HCT116 (cell line): Measurements from ENCODE around the gene GLRX3.

Experiments
- EGR1 ChIP-seq: IDR thresholded peaks from 2 replicates; pipeline ENCODE4 v1.6.1; 2012; ENCODE audit warnings: low read depth
- JUND ChIP-seq: IDR thresholded peaks from 2 replicates; pipeline ENCODE4 v1.6.1; 2012
- POLR2A ChIP-seq: IDR thresholded peaks from 2 replicates; pipeline ENCODE4 v1.7.0; 2011; ENCODE audit warnings: borderline replicate concordance; ENCODE audit not compliant: insufficient read depth, insufficient read length; ENCODE audit errors: extremely low read depth
- POLR2AphosphoS5 ChIP-seq: IDR thresholded peaks from 2 replicates; pipeline ENCODE4 v1.6.1; 2011; ENCODE audit warnings: mild to moderate bottlenecking, low read depth, low read length, moderate library complexity
- SIN3A ChIP-seq: IDR thresholded peaks from 2 replicates; pipeline ENCODE4 v1.6.1; 2012; ENCODE audit warnings: low read depth
- YY1 ChIP-seq: IDR thresholded peaks from 2 replicates; pipeline ENCODE4 v1.6.1; 2011; ENCODE audit warnings: low read length, low read depth, moderate library complexity, mild to moderate bottlenecking; ENCODE audit not compliant: insufficient replicate concordance; ENCODE audit errors: extremely low read depth
- ZFX ChIP-seq: fragments of 450-650 bp; IDR thresholded peaks from 2 replicates; pipeline ENCODE4 v1.6.1; 2017
- TF ChIP-seq, protein P1 (sequence below): IDR thresholded peaks from 2 replicates; pipeline ENCODE4 v1.6.1; 2012
- TF ChIP-seq, protein P2 (sequence below), 3 experiments: fragments of 200-600 bp in 1 of 3; sonication (generic) in 1 of 3; IDR thresholded peaks in 2 of 3; conservative IDR thresholded peaks in 1 of 3; 2 replicates each; pipeline ENCODE4 v1.5.1; 2012 to 2017; ENCODE audit warnings: low read depth in 2 of 3, low read length in 2 of 3, antibody characterized with exemption in 1 of 3, borderline replicate concordance in 1 of 3, control low read depth in 1 of 3, mild to moderate bottlenecking in 1 of 3, mixed read lengths in 1 of 3, mixed run types in 1 of 3, moderate library complexity in 1 of 3; ENCODE audit not compliant: insufficient read depth in 1 of 3
- TF ChIP-seq, protein P3 (sequence below): IDR thresholded peaks from 2 replicates; pipeline ENCODE4 v1.6.1; 2012; ENCODE audit warnings: low read depth

DNA sequence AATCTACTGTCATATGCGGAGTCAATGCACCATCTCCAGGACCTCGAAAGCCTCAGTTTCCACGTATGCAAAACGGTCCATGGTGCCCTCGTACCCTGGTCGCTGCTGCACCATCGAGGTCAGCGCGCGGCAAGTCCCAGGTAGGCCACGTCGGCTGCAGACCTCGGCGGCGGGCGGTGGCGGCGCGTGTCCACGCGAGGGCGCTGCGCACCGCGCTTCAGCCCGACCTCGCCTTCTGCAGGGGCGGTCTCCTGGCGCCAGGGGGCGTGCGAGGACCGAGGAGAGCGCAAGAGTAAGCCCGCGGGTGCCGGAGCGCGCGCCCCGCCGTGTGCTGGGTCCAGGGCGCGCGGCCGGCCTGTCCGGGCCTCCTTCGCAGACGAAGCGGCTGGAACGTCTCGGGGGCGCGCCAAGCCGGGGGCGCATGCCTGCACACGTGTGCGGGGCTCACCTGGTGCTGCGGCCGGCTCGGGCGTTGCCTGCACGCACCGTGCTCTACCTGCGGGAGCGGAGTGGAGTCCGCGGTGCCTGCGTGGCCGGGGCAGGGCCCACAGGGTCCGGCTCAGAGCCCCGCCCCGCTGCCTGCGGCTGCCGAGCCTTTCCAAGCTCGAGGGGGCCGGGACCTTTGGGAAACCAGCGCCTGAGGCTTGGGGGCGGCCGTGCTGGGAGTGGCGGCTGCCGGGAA lies 54.0 kb downstream of the GLRX3 start:
- TF ChIP-seq, protein P1, sequence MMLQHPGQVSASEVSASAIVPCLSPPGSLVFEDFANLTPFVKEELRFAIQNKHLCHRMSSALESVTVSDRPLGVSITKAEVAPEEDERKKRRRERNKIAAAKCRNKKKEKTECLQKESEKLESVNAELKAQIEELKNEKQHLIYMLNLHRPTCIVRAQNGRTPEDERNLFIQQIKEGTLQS = no peak
- TF ChIP-seq, protein P2, sequence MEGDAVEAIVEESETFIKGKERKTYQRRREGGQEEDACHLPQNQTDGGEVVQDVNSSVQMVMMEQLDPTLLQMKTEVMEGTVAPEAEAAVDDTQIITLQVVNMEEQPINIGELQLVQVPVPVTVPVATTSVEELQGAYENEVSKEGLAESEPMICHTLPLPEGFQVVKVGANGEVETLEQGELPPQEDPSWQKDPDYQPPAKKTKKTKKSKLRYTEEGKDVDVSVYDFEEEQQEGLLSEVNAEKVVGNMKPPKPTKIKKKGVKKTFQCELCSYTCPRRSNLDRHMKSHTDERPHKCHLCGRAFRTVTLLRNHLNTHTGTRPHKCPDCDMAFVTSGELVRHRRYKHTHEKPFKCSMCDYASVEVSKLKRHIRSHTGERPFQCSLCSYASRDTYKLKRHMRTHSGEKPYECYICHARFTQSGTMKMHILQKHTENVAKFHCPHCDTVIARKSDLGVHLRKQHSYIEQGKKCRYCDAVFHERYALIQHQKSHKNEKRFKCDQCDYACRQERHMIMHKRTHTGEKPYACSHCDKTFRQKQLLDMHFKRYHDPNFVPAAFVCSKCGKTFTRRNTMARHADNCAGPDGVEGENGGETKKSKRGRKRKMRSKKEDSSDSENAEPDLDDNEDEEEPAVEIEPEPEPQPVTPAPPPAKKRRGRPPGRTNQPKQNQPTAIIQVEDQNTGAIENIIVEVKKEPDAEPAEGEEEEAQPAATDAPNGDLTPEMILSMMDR (IDR thresholded peaks at IDR 0.05 in 2 of 3, conservative IDR thresholded peaks at IDR 0.05 in 1 of 3; ENCODE audit: borderline replicate concordance in 1 of 3, insufficient read depth in 1 of 3, low read depth in 2 of 3, low read length in 2 of 3) = peak; percentile 77 to 98 (median 80)
- TF ChIP-seq YY1 (no peak), POLR2AphosphoS5 (no peak), SIN3A (no peak), ZFX (0 out of 2 replicates have a peak, but pooled peaks have one; percentile 16), POLR2A (no peak), JUND (no peak), EGR1 (no peak)
- TF ChIP-seq, protein P3, sequence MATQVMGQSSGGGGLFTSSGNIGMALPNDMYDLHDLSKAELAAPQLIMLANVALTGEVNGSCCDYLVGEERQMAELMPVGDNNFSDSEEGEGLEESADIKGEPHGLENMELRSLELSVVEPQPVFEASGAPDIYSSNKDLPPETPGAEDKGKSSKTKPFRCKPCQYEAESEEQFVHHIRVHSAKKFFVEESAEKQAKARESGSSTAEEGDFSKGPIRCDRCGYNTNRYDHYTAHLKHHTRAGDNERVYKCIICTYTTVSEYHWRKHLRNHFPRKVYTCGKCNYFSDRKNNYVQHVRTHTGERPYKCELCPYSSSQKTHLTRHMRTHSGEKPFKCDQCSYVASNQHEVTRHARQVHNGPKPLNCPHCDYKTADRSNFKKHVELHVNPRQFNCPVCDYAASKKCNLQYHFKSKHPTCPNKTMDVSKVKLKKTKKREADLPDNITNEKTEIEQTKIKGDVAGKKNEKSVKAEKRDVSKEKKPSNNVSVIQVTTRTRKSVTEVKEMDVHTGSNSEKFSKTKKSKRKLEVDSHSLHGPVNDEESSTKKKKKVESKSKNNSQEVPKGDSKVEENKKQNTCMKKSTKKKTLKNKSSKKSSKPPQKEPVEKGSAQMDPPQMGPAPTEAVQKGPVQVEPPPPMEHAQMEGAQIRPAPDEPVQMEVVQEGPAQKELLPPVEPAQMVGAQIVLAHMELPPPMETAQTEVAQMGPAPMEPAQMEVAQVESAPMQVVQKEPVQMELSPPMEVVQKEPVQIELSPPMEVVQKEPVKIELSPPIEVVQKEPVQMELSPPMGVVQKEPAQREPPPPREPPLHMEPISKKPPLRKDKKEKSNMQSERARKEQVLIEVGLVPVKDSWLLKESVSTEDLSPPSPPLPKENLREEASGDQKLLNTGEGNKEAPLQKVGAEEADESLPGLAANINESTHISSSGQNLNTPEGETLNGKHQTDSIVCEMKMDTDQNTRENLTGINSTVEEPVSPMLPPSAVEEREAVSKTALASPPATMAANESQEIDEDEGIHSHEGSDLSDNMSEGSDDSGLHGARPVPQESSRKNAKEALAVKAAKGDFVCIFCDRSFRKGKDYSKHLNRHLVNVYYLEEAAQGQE = no peak
